HEK293 (cell line): ENCODE data around the gene EID3.
"Not testable (repeated sequence)": the region's sequence is repeated elsewhere in the genome, so short reads cannot be mapped to it uniquely, and the experiment has no call there.

ENCODE experiments used
- CTCF ChIA-PET: fragments of 350-600 bp; formaldehyde crosslinking; extraction: SDS; loops from one replicate; lab custom pipeline; 2021; ENCODE audit warnings: antibody characterized with exemption; lab: Yijun Ruan, JAX
- POLR2A ChIA-PET: fragments of 300-600 bp; formaldehyde crosslinking; extraction: SDS; loops from one replicate; lab custom pipeline; 2020; ENCODE audit warnings: antibody characterized with exemption, inconsistent platforms; lab: Yijun Ruan, JAX
- H3K27ac ChIP-seq: fragments of 200-500 bp; sonication (Bioruptor generic); 2 replicates; pipeline ENCODE4 v1.5.1; 2014; ENCODE audit warnings: low read depth, low read length, control low read depth, inconsistent platforms; ENCODE audit errors: extremely low read depth
- H3K36me3 ChIP-seq, 2 experiments: fragments of 200-500 bp in 1 of 2; sonication (Bioruptor generic) in 1 of 2; 1 replicate in 1 of 2; 2 replicates in 1 of 2; pipeline ENCODE4 v1.5.1; 2014 to 2017; ENCODE audit warnings: inconsistent platforms in 2 of 2, low read length in 2 of 2; ENCODE audit not compliant: control insufficient read depth in 2 of 2, insufficient read depth in 1 of 2
- H3K4me1 ChIP-seq: fragments of 200-500 bp; sonication (Bioruptor generic); 2 replicates; pipeline ENCODE4 v1.5.1; 2014; ENCODE audit warnings: mild to moderate bottlenecking, low read length, inconsistent platforms; ENCODE audit not compliant: control insufficient read depth, insufficient read depth
- H3K4me3 ChIP-seq: 2 replicates; pipeline ENCODE4 v1.5.1; 2011; ENCODE audit warnings: low read depth, mild to moderate bottlenecking, control low read depth, low read length, moderate library complexity
- H3K9me3 ChIP-seq: fragments of 200-500 bp; sonication (Bioruptor generic); 2 replicates; pipeline ENCODE4 v1.5.1; 2014; ENCODE audit warnings: low read depth, low read length, inconsistent platforms; ENCODE audit not compliant: control insufficient read depth, insufficient read depth
- EGR2 ChIP-seq: fragments of 450-650 bp; formaldehyde crosslinking; IDR thresholded peaks from 2 replicates; pipeline ENCODE4 v1.5.1; 2016; ENCODE audit warnings: low read depth, missing biosample characterization, missing genetic modification characterization
- HOXD13 ChIP-seq: sonication (generic); formaldehyde crosslinking; IDR thresholded peaks from 2 replicates; pipeline ENCODE4 v1.8.0; 2022; ENCODE audit warnings: missing genetic modification reagents, borderline replicate concordance
- KLF10 ChIP-seq: fragments of 450-650 bp; IDR thresholded peaks from 2 replicates; pipeline ENCODE4 v1.5.1; 2018; ENCODE audit warnings: missing biosample characterization, mild to moderate bottlenecking, missing genetic modification characterization
- OVOL3 ChIP-seq: fragments of 450-650 bp; formaldehyde crosslinking; IDR thresholded peaks from 2 replicates; pipeline ENCODE4 v1.5.1; 2016; ENCODE audit warnings: missing biosample characterization, missing genetic modification characterization
- TCF7L2 ChIP-seq: IDR thresholded peaks from 2 replicates; pipeline ENCODE4 v1.6.1; 2011; ENCODE audit warnings: low read depth, mild to moderate bottlenecking, inconsistent platforms, low read length, moderate library complexity, borderline replicate concordance
- ZBTB20 ChIP-seq: fragments of 450-650 bp; formaldehyde crosslinking; IDR thresholded peaks from 2 replicates; pipeline ENCODE4 v1.5.1; 2016; ENCODE audit warnings: missing biosample characterization, missing genetic modification characterization
- ZBTB21 ChIP-seq: fragments of 450-650 bp; formaldehyde crosslinking; IDR thresholded peaks from 2 replicates; pipeline ENCODE4 v1.5.1; 2017; ENCODE audit warnings: missing biosample characterization, missing genetic modification characterization
- ZEB2 ChIP-seq: fragments of 450-650 bp; formaldehyde crosslinking; IDR thresholded peaks from 2 replicates; pipeline ENCODE4 v1.5.1; 2016; ENCODE audit warnings: missing biosample characterization, missing genetic modification characterization
- ZFP69B ChIP-seq: fragments of 450-650 bp; formaldehyde crosslinking; IDR thresholded peaks from 2 replicates; pipeline ENCODE4 v1.5.1; 2016; ENCODE audit warnings: missing biosample characterization, missing genetic modification characterization
- ZNF133 ChIP-seq: fragments of 450-650 bp; formaldehyde crosslinking; IDR thresholded peaks from 2 replicates; pipeline ENCODE4 v1.5.1; 2016; ENCODE audit warnings: missing biosample characterization, missing genetic modification characterization
- ZNF146 ChIP-seq: fragments of 450-650 bp; formaldehyde crosslinking; IDR thresholded peaks from 2 replicates; pipeline ENCODE4 v1.5.1; 2016; ENCODE audit warnings: missing biosample characterization, missing genetic modification characterization
- ZNF341 ChIP-seq: fragments of 450-650 bp; formaldehyde crosslinking; IDR thresholded peaks from 2 replicates; pipeline ENCODE4; 2016; ENCODE audit warnings: low read depth, missing biosample characterization, missing genetic modification characterization
- ZNF510 ChIP-seq: fragments of 450-650 bp; formaldehyde crosslinking; IDR thresholded peaks from 2 replicates; pipeline ENCODE4 v1.5.1; 2018; ENCODE audit warnings: mild to moderate bottlenecking, missing genetic modification characterization, missing biosample characterization; ENCODE audit not compliant: insufficient replicate concordance
- ZNF623 ChIP-seq: fragments of 450-650 bp; formaldehyde crosslinking; IDR thresholded peaks from 2 replicates; pipeline ENCODE4 v1.5.1; 2016; ENCODE audit warnings: missing biosample characterization, missing genetic modification characterization
- ZNF654 ChIP-seq: fragments of 450-650 bp; formaldehyde crosslinking; IDR thresholded peaks from 2 replicates; pipeline ENCODE4 v1.5.1; 2016; ENCODE audit warnings: low read depth, missing biosample characterization, missing genetic modification characterization
- ZNF664 ChIP-seq: fragments of 450-650 bp; formaldehyde crosslinking; IDR thresholded peaks from 2 replicates; pipeline ENCODE4 v1.5.1; 2016; ENCODE audit warnings: missing biosample characterization, missing genetic modification characterization
- TF ChIP-seq, protein P1 (sequence below): fragments of 450-650 bp; formaldehyde crosslinking; IDR thresholded peaks from 2 replicates; pipeline ENCODE4 v1.5.1; 2016; ENCODE audit warnings: missing biosample characterization, missing genetic modification characterization
- TF ChIP-seq, protein P2 (sequence below): fragments of 450-650 bp; formaldehyde crosslinking; IDR thresholded peaks from 2 replicates; pipeline ENCODE4 v1.5.1; 2016; ENCODE audit warnings: missing biosample characterization, missing genetic modification characterization
- TF ChIP-seq, protein P3 (sequence below): fragments of 450-650 bp; formaldehyde crosslinking; IDR thresholded peaks from 2 replicates; pipeline ENCODE4 v1.5.1; 2017; ENCODE audit warnings: missing biosample characterization, missing genetic modification characterization
- TF ChIP-seq, protein P4 (sequence below): fragments of 450-650 bp; formaldehyde crosslinking; IDR thresholded peaks from 2 replicates; pipeline ENCODE4 v1.5.1; 2016; ENCODE audit warnings: missing biosample characterization, missing genetic modification characterization, low read depth

EID3 gene

DNA sequence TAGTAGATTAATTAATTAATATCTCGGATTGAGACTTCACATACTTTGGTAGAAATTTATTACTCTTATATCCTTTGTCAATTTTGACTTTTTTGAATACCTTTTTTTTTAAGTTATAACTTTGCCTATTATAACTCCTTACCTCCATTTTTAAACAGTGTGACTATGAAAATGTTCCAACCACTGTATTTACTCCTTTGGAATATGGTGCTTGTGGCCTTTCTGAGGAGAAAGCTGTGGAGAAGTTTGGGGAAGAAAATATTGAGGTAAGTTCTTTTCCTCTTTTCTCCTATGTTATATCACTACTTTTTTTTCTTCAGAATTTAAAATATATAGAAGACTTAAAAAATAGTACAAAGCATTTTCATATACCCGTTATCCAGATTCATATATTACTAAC, 27.8 kb downstream of the EID3 start (continued):
- TF ChIP-seq ZBTB20 (tag by site-specific recombination) (no peak), ZNF146 (no peak), ZFP69B (no peak), OVOL3 (no peak), ZNF341 (no peak), HOXD13 (CRISPR knock-in tag) (no peak)
- TF ChIP-seq, protein P1, sequence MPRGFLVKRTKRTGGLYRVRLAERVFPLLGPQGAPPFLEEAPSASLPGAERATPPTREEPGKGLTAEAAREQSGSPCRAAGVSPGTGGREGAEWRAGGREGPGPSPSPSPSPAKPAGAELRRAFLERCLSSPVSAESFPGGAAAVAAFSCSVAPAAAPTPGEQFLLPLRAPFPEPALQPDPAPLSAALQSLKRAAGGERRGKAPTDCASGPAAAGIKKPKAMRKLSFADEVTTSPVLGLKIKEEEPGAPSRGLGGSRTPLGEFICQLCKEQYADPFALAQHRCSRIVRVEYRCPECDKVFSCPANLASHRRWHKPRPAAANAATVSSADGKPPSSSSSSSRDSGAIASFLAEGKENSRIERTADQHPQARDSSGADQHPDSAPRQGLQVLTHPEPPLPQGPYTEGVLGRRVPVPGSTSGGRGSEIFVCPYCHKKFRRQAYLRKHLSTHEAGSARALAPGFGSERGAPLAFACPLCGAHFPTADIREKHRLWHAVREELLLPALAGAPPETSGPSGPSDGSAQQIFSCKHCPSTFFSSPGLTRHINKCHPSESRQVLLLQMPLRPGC (tag by site-specific recombination) = no peak
- TF ChIP-seq, protein P2, sequence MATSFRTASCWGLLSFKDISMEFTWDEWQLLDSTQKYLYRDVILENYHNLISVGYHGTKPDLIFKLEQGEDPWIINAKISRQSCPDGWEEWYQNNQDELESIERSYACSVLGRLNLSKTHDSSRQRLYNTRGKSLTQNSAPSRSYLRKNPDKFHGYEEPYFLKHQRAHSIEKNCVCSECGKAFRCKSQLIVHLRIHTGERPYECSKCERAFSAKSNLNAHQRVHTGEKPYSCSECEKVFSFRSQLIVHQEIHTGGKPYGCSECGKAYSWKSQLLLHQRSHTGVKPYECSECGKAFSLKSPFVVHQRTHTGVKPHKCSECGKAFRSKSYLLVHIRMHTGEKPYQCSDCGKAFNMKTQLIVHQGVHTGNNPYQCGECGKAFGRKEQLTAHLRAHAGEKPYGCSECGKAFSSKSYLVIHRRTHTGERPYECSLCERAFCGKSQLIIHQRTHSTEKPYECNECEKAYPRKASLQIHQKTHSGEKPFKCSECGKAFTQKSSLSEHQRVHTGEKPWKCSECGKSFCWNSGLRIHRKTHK (tag by site-specific recombination) = no peak
- TF ChIP-seq, protein P3, sequence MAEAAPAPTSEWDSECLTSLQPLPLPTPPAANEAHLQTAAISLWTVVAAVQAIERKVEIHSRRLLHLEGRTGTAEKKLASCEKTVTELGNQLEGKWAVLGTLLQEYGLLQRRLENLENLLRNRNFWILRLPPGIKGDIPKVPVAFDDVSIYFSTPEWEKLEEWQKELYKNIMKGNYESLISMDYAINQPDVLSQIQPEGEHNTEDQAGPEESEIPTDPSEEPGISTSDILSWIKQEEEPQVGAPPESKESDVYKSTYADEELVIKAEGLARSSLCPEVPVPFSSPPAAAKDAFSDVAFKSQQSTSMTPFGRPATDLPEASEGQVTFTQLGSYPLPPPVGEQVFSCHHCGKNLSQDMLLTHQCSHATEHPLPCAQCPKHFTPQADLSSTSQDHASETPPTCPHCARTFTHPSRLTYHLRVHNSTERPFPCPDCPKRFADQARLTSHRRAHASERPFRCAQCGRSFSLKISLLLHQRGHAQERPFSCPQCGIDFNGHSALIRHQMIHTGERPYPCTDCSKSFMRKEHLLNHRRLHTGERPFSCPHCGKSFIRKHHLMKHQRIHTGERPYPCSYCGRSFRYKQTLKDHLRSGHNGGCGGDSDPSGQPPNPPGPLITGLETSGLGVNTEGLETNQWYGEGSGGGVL (tag by site-specific recombination) = no peak
- TF ChIP-seq, all 188 proteins: peak for 0

DNA sequence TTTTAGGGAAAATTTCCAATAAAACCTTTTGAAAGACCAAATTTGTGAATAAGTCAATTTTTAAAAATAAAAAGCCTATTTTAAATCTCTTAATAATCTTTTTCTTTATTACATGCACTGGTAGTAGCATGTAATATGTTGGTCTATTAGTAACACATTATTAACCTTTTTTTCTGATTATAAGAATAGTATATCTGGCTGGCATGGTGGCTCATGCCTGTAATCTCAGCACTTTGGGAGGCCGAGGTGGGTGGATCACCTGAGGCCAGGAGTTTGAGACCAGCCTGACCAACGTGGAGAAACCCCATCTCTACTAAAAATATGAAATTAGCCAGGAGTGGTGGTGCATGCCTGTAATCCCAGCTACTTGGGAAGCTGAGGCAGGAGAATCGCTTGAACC, 28.7 kb downstream of the EID3 start:
- H3K4me1 ChIP-seq, CTCF ChIA-PET, POLR2A ChIA-PET, H3K27ac ChIP-seq, H3K9me3 ChIP-seq, H3K4me3 ChIP-seq: not testable (repeated sequence)
- H3K36me3 ChIP-seq = peaks cover 52 to 69% of the 10 kb centered on the region in 2 experiments

DNA sequence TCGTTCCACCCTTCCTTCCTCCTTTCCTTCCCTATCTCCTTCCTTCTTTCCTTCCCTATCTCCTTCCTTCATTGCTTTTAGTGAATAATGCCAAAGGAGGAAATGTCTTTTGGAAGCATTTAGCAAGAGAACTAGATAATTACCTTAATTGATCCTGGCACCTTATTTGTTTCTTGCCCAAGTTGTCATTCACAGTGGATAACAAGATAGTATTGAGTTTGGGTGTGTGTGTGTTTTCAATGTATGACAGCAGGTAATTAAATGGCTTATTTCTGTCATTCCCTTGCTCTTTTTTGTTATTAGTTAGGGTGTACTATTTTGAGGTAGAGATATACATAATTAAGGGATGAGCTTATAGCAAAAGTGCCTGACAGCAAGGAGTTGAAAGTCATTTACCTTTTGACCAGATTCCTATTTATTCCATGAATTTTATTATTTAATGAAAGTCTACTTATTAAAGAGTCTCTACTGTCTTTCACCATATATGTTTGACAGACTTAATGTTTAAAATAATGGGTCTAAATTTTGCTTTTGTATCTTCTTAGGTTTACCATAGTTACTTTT, 30.2 kb downstream of the EID3 start:
- no peak for TF ChIP-seq EGR2
- TF ChIP-seq ZNF623 (tag by site-specific recombination) = no peak
- TF ChIP-seq, protein P4, sequence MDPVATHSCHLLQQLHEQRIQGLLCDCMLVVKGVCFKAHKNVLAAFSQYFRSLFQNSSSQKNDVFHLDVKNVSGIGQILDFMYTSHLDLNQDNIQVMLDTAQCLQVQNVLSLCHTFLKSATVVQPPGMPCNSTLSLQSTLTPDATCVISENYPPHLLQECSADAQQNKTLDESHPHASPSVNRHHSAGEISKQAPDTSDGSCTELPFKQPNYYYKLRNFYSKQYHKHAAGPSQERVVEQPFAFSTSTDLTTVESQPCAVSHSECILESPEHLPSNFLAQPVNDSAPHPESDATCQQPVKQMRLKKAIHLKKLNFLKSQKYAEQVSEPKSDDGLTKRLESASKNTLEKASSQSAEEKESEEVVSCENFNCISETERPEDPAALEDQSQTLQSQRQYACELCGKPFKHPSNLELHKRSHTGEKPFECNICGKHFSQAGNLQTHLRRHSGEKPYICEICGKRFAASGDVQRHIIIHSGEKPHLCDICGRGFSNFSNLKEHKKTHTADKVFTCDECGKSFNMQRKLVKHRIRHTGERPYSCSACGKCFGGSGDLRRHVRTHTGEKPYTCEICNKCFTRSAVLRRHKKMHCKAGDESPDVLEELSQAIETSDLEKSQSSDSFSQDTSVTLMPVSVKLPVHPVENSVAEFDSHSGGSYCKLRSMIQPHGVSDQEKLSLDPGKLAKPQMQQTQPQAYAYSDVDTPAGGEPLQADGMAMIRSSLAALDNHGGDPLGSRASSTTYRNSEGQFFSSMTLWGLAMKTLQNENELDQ = no peak
- TF ChIP-seq TCF7L2 = no peak
- no peak for TF ChIP-seq ZBTB21
- no peak for TF ChIP-seq ZEB2
- TF ChIP-seq ZNF510 (tag by site-specific recombination) = no peak
- TF ChIP-seq KLF10 = no peak
- no peak for TF ChIP-seq ZNF664 (tag by site-specific recombination)
- no peak for TF ChIP-seq ZNF133
- TF ChIP-seq ZNF654 (tag by site-specific recombination) = no peak
- CTCF ChIA-PET = interaction anchor here (0.7 to 0.8 kb wide), 2 partner anchors 9 to 715 kb away, joined by 3 to 4 read pairs; no protein-coding TSS in a partner anchor
- Histone ChIP-seq H3K27ac (no peak overlapping the region), H3K9me3 (no peaks in the 10 kb centered on the region), H3K36me3 (peaks cover 46 to 65% of the 10 kb centered on the region in 2 experiments), H3K4me3 (no peak overlapping the region), H3K4me1 (no peaks in the 10 kb centered on the region)
- POLR2A ChIA-PET = no interaction called here
